Adipocyte (in vitro differentiated cells): ENCODE data around the gene ZNF346.

Source experiments
- DNase-seq: peaks from one replicate; pipeline ENCODE4 v3.0.0-alpha.2; 2015; ENCODE audit warnings: low read depth
- H3K27me3 ChIP-seq: replicated peaks from 2 replicates; pipeline ENCODE4 v1.7.0; 2013; ENCODE audit warnings: mild to moderate bottlenecking, low read length, moderate library complexity; ENCODE audit not compliant: control insufficient read depth, insufficient read depth
- H3K36me3 ChIP-seq: 2 replicates; pipeline ENCODE4 v1.7.0; 2013; ENCODE audit warnings: low read length, mild to moderate bottlenecking, moderate library complexity; ENCODE audit not compliant: control insufficient read depth, insufficient read depth, severe bottlenecking
- H3K4me1 ChIP-seq: 2 replicates; pipeline ENCODE4 v1.7.0; 2013; ENCODE audit warnings: mild to moderate bottlenecking, low read length, moderate library complexity; ENCODE audit not compliant: control insufficient read depth, insufficient read depth
- H3K4me3 ChIP-seq: 2 replicates; pipeline ENCODE4 v1.7.0; 2013; ENCODE audit warnings: mild to moderate bottlenecking, low read length, moderate library complexity
- H3K9ac ChIP-seq: 2 replicates; pipeline ENCODE4 v1.7.0; 2013; ENCODE audit warnings: mild to moderate bottlenecking, low read length, moderate library complexity
- H3K9me3 ChIP-seq: 2 replicates; pipeline ENCODE4 v1.7.0; 2013; ENCODE audit warnings: mild to moderate bottlenecking, low read length, moderate library complexity; ENCODE audit not compliant: control insufficient read depth

ZNF346 gene

GRCh38 chr5:177087398-177088005 is 65.0 kb downstream of the ZNF346 start:
- no peak for DNase-seq
- Histone ChIP-seq H3K4me3 (no peak overlapping the region), H3K36me3 (no peaks in the 10 kb centered on the region), H3K9me3 (no peaks in the 10 kb centered on the region), H3K9ac (no peak overlapping the region), H3K4me1 (peaks cover 6% of the 10 kb centered on the region), H3K27me3 (peaks cover 34% of the 10 kb centered on the region)

DNA sequence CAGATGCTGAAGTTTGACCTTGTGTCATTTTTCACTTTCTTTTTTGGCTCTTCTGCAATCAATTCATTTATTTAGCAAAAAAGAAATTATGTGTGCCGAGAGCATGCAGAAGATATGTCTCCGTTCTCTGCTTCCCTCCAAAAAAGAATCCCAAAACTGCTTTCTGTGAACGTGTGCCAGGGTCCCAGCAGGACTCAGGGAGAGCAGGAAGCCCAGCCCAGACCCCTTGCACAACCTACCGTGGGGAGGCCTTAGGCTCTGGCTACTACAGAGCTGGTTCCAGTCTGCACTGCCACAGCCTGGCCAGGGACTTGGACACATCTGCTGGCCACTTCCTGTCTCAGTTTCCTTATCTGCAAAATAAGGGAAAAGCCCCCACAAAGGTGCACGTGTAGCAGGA is 66.6 kb downstream of the ZNF346 start:
- H3K9ac ChIP-seq: no peak overlapping the region

GRCh38 chr5:177089825-177090641 is 67.5 kb downstream of the ZNF346 start:
- no peak for DNase-seq
- H3K36me3 ChIP-seq: no peaks in the 10 kb centered on the region
- no peak overlapping the region for H3K4me3 ChIP-seq

More for the DNA sequence above, 66.6 kb downstream of the ZNF346 start:
- no peak for DNase-seq
- Histone ChIP-seq H3K27me3 (peaks cover 29% of the 10 kb centered on the region), H3K9me3 (no peaks in the 10 kb centered on the region), H3K36me3 (no peaks in the 10 kb centered on the region), H3K4me1 (peaks cover 7% of the 10 kb centered on the region), H3K4me3 (no peak overlapping the region)

GRCh38 chr5:177090813-177091212 is 68.3 kb downstream of the ZNF346 start:
- DNase-seq: no peak
- Histone ChIP-seq H3K4me1 (peaks cover 17% of the 10 kb centered on the region), H3K36me3 (no peaks in the 10 kb centered on the region), H3K9me3 (no peaks in the 10 kb centered on the region), H3K27me3 (peaks cover 31% of the 10 kb centered on the region), H3K9ac (no peak overlapping the region), H3K4me3 (no peak overlapping the region)

More at GRCh38 chr5:177089825-177090641, 67.5 kb downstream of the ZNF346 start:
- no peaks in the 10 kb centered on the region for H3K9me3 ChIP-seq
- H3K4me1 ChIP-seq: peaks cover 16% of the 10 kb centered on the region
- peaks cover 27% of the 10 kb centered on the region for H3K27me3 ChIP-seq
- no peak overlapping the region for H3K9ac ChIP-seq

GRCh38 chr5:177091232-177091631 is 68.7 kb downstream of the ZNF346 start:
- Histone ChIP-seq H3K9me3 (no peaks in the 10 kb centered on the region), H3K4me3 (no peak overlapping the region), H3K4me1 (peaks cover 17% of the 10 kb centered on the region), H3K36me3 (no peaks in the 10 kb centered on the region), H3K27me3 (peaks cover 33% of the 10 kb centered on the region), H3K9ac (no peak overlapping the region)
- no peak for DNase-seq

DNA sequence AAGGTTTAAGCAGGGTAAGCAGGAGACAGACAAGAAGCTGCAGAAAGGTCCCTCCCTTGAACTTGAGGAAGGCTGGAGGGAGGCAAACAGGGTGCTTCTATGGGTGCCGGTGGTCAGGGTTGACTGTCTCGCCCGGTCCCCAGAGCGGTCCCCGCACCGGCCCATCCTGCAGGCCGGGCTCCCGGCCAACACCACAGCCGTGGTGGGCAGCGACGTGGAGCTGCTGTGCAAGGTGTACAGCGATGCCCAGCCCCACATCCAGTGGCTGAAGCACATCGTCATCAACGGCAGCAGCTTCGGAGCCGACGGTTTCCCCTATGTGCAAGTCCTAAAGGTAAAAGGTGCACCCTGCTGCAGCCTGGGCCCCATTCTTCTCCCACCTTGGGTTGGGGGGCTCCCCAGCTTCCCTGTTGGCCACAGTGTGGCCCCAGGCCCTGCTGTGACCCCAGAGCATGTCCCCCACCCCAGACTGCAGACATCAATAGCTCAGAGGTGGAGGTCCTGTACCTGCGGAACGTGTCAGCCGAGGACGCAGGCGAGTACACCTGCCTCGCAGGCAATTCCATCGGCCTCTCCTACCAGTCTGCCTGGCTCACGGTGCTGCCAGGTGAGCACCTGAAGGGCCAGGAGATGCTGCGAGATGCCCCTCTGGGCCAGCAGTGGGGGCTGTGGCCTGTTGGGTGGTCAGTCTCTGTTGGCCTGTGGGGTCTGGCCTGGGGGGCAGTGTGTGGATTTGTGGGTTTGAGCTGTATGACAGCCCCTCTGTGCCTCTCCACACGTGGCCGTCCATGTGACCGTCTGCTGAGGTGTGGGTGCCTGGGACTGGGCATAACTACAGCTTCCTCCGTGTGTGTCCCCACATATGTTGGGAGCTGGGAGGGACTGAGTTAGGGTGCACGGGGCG is 69.9 kb downstream of the ZNF346 start:
- no peaks in the 10 kb centered on the region for H3K9me3 ChIP-seq
- no peak for DNase-seq
- H3K4me3 ChIP-seq: no peak overlapping the region
- peaks cover 17% of the 10 kb centered on the region for H3K4me1 ChIP-seq
- no peak overlapping the region for H3K9ac ChIP-seq
- H3K27me3 ChIP-seq: peaks cover 34% of the 10 kb centered on the region
- no peaks in the 10 kb centered on the region for H3K36me3 ChIP-seq

- H3K9ac ChIP-seq: no peak overlapping the region
- peaks cover 17% of the 10 kb centered on the region for H3K4me1 ChIP-seq
- no peaks in the 10 kb centered on the region for H3K9me3 ChIP-seq
- no peaks in the 10 kb centered on the region for H3K36me3 ChIP-seq
- no peak for DNase-seq
- no peak overlapping the region for H3K4me3 ChIP-seq
- H3K27me3 ChIP-seq: peaks cover 39% of the 10 kb centered on the region
These were observed 70.7 kb downstream of the ZNF346 start for GRCh38 chr5:177093082-177093712.

GRCh38 chr5:177093803-177094202 is 71.3 kb downstream of the ZNF346 start:
- Histone ChIP-seq H3K4me1 (peaks cover 17% of the 10 kb centered on the region), H3K9ac (no peak overlapping the region), H3K4me3 (no peak overlapping the region), H3K9me3 (no peaks in the 10 kb centered on the region), H3K27me3 (peaks cover 37% of the 10 kb centered on the region), H3K36me3 (no peaks in the 10 kb centered on the region)
- DNase-seq: no peak

GRCh38 chr5:177094224-177095087 is 72.0 kb downstream of the ZNF346 start:
- Histone ChIP-seq H3K9me3 (no peaks in the 10 kb centered on the region), H3K36me3 (no peaks in the 10 kb centered on the region), H3K9ac (no peak overlapping the region), H3K4me1 (peaks cover 11% of the 10 kb centered on the region), H3K27me3 (peaks cover 37% of the 10 kb centered on the region), H3K4me3 (no peak overlapping the region)
- DNase-seq: peak; percentile 59

DNA sequence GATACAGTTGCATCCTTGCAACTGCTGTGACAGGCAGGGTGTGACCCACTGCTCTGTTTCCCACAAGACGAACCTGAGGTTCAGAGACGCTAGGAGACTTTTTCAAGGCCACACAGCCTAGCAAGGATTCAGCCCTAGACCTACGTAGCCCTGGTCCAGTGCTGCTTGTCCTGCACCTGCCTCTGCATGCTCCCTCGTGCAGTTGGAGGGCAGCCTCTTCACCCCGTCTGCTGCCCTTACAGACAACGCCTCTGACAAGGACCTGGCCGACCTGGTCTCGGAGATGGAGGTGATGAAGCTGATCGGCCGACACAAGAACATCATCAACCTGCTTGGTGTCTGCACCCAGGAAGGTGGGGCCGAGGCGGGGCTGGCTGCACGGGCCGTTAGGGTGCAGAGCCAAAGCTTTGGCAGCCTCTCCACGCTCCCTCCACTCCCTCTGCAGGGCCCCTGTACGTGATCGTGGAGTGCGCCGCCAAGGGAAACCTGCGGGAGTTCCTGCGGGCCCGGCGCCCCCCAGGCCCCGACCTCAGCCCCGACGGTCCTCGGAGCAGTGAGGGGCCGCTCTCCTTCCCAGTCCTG is 72.7 kb downstream of the ZNF346 start:
- Histone ChIP-seq H3K9ac (no peak overlapping the region), H3K36me3 (no peaks in the 10 kb centered on the region), H3K27me3 (peaks cover 37% of the 10 kb centered on the region), H3K9me3 (no peaks in the 10 kb centered on the region), H3K4me3 (no peak overlapping the region), H3K4me1 (peaks cover 11% of the 10 kb centered on the region)
- no peak for DNase-seq
